Amygdala (tissue), 56 donors: ENCODE measurements around the gene DGCR2.

ENCODE experiments used
- DNase-seq, 56 donors: peaks; one replicate each; lab custom pipeline; 2025; lab: John Stamatoyannopoulos, UW

DGCR2 gene

GRCh38 chr22:19111140-19111539 lies 11.1 kb downstream of the DGCR2 start:
- no peak for DNase-seq

- DNase-seq: no peak
Measured at GRCh38 chr22:19110646-19111045, 11.6 kb downstream of the DGCR2 start.

GRCh38 chr22:19110064-19110458 lies 12.2 kb downstream of the DGCR2 start:
- DNase-seq: no peak

GRCh38 chr22:19109198-19110063 lies 12.8 kb downstream of the DGCR2 start:
- DNase-seq: no peak

GRCh38 chr22:19108807-19109197 lies 13.4 kb downstream of the DGCR2 start:
- no peak for DNase-seq

DNA sequence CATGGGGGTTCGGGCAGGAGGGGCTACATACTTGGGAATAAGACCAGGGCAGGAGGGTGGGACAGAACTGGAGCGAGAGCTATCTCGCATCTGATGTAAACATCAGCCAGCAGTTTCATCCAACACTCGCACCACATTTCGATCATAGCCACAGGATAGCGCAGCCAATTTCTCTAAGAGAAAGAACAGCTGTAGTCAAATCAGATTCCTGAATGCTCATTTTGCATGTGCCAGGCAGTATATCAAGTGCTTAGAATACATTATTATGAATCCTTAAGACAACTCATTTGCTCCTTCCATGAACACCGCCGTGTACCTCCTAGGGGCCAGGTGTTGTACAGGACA lies 14.5 kb downstream of the DGCR2 start:
- DNase-seq: no peak

- no peak for DNase-seq
Measured at GRCh38 chr22:19106886-19107729, 15.1 kb downstream of the DGCR2 start.

- DNase-seq: no peak
Measured at GRCh38 chr22:19105867-19106802, 16.1 kb downstream of the DGCR2 start.

DNA sequence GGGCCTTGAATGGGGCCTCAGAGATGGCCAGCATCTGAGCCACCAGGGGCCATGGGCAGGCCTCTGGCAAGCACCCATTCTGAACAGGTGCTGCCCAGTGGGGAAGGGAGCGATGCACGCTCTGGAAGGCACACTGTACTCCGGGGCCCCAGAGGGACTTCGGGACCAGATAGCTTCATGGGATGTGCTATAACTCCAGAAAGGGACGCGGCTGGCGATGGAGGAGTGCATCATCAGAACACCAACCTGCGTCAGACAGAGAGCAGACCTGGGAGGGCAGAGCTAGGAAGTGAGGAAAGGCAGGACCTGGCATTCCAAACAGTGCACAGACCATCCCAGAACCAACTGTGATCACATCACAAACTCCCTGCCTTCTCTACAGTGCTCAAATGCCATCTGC lies 16.8 kb downstream of the DGCR2 start:
- no peak for DNase-seq

DNA sequence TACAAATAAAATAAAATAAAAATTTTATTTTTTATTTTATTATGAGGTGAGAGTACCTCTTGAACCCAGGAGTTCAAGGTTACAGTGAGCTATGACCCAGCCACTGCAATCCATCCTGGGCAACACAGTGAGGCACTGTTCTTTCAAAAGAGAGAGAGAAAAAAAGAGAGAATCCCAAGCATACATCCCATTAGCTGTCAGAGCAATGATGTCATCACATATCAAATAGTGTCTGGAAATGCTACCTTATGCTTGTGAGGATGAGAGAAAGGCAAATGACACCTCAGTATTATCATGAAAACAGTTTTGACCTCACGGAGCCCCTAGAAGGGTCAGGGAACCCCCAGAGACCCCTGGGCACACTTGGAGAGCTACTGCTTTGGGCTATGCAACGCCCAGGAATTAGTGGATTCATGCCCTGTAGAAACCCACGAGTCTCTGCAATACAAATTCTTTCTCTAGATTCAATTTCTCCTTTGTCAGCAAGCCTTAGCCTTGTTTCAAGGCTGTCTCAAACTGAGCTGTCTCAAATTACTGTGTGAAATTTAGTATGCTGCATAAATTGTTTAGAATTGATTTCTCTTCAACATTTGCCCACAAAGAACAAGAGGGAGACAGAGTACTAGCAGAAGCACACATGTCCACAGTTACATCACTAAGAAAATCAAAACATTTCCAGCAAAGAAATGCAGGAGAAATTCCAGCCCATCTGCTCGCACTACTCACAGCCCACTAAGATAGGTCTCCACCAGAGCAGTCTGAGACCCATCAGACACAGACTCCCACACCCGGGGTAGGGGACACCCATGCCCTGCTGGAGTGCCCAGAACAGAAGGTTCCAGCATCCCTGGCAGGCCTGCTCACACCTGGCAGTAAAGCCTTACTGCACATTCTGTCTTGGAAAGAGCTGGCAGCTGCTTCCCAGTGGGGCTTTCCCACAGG lies 18.1 kb downstream of the DGCR2 start:
- DNase-seq: peak in 1 of 56 donors; percentile 12

DNA sequence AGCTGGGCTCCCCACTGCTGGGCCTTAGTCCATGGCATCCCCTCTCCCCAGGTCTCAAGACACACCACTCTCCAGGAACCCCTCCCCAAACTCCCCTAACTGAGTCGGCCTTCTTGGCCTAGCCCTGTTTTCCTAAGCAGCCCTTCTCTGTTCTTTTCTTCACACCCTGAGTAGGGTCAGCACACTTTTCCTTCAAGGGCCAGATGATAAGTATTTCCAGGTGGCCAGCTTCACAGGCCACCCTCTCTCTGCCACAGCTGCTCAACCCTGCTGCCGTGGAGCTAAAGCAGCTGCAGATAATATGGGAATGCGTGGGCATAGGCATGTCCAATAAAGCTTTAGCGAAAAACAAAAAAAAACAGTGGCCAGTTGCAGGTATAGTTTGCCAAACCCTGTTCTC lies 24.1 kb downstream of the DGCR2 start:
- no peak for DNase-seq

GRCh38 chr22:19097518-19097917 lies 24.7 kb downstream of the DGCR2 start:
- DNase-seq: no peak

- no peak for DNase-seq
Measured at GRCh38 chr22:19096555-19096954, 25.7 kb downstream of the DGCR2 start.

DNA sequence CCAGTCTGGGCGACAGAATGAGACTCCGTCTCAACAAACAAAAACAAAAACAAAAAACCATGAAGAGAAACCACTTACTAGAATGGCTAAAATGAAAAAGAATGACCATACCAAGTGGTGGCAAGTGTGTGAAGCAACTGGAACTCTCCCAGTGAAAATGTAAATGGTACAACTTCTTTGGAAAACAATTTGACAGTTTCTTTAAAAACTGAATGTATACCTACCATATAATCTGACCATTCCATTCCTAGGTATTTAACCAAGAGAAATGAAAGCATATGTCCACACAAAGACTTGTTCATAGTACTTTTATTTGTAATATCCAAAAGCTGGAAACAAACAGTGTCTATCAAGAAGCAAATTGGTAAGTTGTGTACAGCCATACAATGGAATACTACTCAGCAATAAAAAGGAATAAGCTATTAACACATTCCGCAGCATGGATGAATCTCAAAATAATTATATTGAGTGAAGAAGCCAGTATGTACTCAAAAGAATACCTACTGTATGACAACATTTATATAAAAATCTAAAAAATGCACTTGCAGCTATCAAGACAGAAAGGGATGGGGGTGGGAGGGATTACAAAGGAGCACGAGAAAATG lies 27.7 kb downstream of the DGCR2 start:
- DNase-seq: no peak

DNA sequence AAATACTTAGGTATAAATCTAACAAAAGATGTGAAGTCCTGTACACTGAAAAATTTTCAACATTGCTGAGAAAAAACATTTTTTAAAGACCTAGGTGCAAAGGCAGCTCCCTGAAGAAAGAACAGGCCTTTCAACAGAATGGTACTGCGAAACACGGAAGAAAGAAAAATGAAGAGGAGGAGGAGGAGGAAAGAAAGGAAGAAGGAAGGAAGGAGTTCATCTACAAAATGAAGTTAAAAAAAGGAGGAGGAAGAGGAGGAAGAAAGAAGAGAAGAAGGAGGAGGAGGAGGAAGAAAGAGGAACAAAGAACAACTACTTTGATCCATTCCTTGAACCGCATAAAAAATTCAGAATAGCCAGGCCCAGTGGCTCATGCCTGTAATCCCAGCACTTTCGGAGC lies 29.5 kb downstream of the DGCR2 start:
- DNase-seq: no peak

GRCh38 chr22:19090586-19091127 lies 31.6 kb downstream of the DGCR2 start:
- DNase-seq: no peak

- no peak for DNase-seq
Measured at GRCh38 chr22:19090183-19090582, 32.0 kb downstream of the DGCR2 start.

DNA sequence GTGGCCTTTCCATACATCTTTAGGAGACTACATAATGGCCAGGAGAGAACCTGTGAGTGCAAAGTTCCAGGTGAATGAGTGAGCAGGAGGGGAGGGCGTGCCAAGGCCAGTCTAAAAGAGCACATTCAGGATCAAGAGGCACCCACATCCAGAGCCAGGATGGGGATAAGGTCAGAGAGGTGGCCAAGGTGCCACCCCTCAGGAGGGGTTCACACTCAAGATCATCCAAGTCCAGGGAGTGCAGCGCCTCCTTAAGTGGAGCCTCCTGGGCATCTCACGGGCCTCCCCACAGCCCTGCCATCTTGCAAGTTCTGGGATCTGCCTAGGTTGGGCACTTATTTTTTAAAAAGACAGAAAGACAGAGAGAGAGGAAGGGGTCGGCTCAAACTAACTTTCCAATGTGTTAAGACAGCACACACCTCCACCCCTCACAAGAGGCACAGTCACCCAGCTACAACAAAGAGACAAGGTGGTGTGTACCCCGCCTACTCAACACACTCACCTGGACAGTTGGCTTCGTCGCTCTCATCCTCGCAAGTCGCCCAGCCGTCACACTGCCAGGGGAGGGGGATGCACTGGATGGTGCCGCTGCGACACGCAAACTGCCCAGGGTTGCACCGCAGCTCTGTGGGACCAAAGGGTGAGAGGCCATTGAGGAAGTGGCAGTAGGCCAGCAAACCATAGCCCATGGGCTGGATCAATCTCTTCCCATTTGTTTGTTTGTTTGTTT lies 33.2 kb downstream of the DGCR2 start:
- DNase-seq: no peak
